Left cardiac atrium (tissue), 4 donors: ENCODE results near the gene SUN2. TPM values are rescaled to one million over a fixed set of nuclear protein-coding genes. Genes with fewer than 3 reads are reported as not detected.

Source experiments
- ATAC-seq, 2 donors: fragments of 200-7000 bp; cut with Tn5 transposase; one replicate each; pipeline ENCODE4 v1.9.1; 2020; ENCODE audit warnings: mild to moderate bottlenecking in 2 of 2, moderate library complexity in 2 of 2
- DNase-seq: peaks from one replicate; pipeline ENCODE4 v3.0.0-alpha.2; 2020
- intact Hi-C, 2 donors: fragments of 100-400 bp; cut with DNase I; formaldehyde crosslinking; loops; one replicate each; pipeline versions ENCODE4 v1.14.1 to v1.15.1; 2022 to 2023
- total RNA-seq, 2 donors: library from RNA; stranded (reverse); fragmentation: NEBNext Ultra II Directional; extraction: Animal tissue kit (Norgen Biotek cat#: 25700); gene quantifications; one replicate each; pipeline ENCODE4 v1.2.1, GENCODE V29; 2021
- donor health status: DM: no; HTN: yes; CAD: no.
- donor health status: DM: no; HTN: yes; CAD: no; lungs with severe emphysema.
- donor health status: DM: yes; HTN: yes; CAD: no.
- donor health status: Dilated cardiomyopathy.

The SUN2 gene
- total RNA-seq, 2 donors from 2014 or later = 109 to 133 TPM

- ATAC-seq (no peak), DNase-seq (no peak)
- intact Hi-C loops = no loop called here
These were observed 47.8 kb downstream of the SUN2 start for GRCh38 chr22:38707984-38708383.

- intact Hi-C loops = no loop called here
- ATAC-seq (no peak), DNase-seq (no peak)
These were observed 48.5 kb downstream of the SUN2 start for GRCh38 chr22:38707346-38707745.

GRCh38 chr22:38706901-38707195 is 49.0 kb downstream of the SUN2 start:
- no peak for ATAC-seq
- intact Hi-C loops = no loop called here
- DNase-seq = no peak

- ATAC-seq = peak; percentile 3 to 21
- intact Hi-C loops = no loop called here
- peak; percentile 53 for DNase-seq
These were observed 49.5 kb downstream of the SUN2 start for GRCh38 chr22:38706101-38706900.

DNA sequence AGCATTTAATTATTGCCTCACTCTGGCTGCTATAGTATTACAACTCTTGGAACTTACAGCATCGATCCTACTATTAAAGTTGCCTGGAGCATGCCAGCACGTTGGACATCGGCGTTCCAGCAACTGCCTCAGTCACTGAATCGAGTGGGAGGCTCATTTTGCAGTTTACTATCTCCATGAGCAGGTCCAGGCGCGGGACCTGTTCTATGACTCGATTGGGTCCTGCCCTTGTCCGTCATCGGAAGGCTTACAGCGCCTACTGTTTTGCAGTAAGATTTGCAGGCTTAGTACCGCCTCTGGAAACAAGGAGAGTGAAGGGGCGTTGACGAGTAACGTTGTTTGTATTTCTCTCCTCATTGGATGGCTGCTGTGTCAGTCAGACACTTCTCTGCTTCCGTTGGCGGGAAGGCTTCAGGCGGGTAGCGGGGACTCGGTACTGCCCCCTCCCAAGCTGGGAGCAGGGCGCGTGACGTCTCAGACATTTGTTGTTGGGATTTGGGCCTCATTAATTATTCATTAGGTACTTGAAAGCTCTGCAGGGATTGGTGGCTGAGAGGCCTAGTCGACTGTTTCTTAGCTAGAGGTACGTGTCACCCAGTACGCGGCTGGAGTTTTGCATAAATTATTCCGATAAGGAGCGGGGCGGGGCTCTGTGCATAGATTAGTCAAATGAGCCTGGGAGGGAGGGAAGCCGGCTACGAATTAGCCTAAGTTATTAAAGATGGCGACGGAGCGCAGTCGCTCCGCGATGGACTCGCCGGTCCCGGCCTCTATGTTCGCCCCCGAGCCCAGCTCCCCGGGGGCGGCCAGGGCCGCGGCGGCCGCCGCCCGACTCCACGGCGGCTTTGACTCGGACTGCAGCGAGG is 50.3 kb downstream of the SUN2 start, which contains the start of gene GTPBP1:
Gene GTPBP1, plus strand, starts transcription at position 710 of the 866 bp plus-strand sequence. Its CDS starts 12 bp downstream, at position 722.
- ATAC-seq = peak; percentile 88 to 91
- peak; percentile 98 for DNase-seq
- intact Hi-C loops = no loop called here

DNA sequence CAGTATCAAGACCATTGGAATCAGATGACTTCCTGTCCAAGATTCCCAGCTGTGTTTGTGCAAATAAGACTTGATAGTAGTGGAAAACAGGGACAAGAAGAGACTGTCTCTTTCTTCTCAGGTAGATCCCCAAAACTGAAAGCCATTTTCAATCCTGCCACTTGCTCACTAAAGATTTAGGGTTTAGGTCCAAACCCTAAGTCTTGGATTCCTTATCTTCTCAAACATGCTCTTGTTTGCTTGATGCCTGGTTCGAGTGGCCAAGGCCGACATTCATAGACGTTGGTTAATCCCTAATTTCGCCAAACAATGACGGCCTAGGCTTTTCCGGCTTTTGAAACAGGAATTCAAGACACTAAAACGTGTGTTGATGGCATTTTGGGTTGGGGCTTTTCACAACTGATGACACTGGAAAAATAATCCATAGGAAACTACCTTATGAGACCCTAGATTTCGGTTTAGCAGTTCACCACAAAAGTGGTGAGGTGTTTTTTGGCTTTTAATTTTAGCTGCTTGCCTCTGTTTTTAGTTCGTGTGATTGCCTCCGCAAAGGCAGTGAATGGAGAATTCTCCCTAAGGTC is 51.1 kb downstream of the SUN2 start:
- intact Hi-C loops = no loop called here
- DNase-seq (no peak), ATAC-seq (no peak)

DNA sequence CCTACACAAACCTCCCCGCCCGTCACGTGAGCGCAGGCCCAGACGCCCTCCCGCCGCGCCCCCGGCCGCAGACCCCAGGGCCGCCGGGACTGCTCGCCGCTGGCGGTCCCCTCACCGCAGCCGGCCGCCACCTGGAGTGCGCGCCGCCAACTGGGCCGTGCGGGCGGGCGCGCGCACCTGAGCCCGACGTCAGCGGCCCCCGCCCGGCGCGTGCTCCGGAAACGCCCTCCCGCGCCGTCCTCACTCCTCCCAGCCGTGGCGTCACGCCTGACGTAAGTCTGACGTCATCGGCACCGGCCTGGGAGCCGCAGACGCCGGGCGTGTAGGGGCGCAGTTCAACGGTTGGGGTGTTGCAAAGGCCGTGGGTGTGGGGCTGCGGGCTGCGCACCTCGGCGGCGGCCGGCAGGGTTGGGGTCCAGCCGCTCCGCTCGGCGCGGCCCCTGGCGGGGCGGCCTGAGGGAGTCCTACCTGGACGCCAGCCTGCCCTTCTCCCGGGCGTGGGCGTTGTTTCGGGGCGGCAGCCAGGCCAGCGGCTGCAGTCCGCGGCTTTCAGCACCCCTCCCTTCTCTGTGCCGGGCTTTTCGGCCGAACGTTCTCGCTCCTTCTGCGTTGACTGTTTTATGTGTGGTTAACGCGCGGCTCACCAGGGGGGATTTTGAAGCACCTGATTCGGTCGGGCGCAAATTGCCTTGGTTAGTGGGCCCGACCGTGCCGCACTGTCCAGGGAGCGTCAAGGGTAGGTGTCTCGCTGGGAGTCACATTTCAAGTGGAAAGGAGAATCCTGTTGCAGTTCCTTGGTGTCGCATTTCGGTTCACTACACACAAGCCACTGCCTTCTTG is 54.8 kb downstream of the SUN2 start, which contains the start of gene JOSD1:
Gene JOSD1, minus strand, starts transcription at position 155 of the 840 bp plus-strand sequence. CDS start 956 bp downstream, outside the sequence.
- intact Hi-C loops = no loop called here
- peak; percentile 96 for DNase-seq
- ATAC-seq = peak; percentile 56 to 73

GRCh38 chr22:38700270-38700788 is 55.5 kb downstream of the SUN2 start:
- peak; percentile 83 for DNase-seq
- intact Hi-C loops = no loop called here
- peak; percentile 48 to 59 for ATAC-seq

- no peak for DNase-seq
- ATAC-seq = no peak
- intact Hi-C loops = no loop called here
These were observed 56.0 kb downstream of the SUN2 start for GRCh38 chr22:38699784-38700183.

DNA sequence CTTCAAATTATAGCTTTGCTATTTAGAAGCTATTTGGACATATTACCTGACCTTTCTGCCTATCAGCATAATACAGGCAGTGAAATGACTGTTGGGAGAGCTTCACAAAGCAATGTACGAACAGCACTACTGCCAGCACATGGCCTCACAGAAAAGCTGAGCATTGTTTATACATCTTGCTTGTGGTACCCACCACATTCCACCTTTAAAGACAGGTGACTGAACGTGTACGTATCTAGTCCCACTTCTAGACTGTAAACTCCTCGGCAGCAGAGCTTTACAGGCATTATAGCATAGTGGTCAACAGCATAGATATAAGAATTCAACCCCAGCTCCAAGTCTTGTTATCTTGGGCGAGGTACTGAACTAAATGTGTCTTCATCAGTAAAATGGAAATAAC is 56.7 kb downstream of the SUN2 start:
- ATAC-seq (no peak), DNase-seq (no peak)
- intact Hi-C loops = no loop called here

DNA sequence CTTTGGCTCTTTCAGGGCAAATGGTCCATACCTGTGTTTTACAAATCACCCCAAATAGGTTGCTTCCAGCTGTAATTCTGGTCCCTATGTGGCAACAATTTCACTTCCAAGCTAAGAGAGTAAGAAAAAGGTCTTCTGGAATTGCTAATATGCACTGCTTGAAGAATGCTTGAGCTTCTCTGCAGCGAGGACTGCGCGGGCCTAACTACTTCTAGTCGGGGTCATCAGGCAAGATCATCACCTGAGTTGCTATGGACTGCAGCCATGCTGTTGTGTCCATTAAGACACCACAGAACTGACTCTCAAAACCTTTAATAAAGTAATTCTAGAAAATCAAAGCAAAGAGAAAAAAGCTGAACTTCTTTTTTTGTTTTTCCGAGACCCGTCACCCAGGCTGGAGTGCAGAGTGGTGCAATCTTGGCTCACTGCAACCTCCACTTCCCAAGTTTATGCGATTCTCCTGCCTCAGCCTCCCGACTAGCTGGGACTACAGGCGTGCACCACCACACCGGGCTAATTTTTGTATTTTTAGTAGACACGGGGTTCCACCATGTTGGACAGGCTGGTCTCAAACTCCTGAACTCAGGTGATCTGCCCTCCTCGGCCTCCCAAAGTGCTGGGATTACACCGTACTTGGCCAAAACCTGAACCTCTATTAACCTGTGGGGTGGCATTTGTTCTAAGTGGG is 57.2 kb downstream of the SUN2 start:
- DNase-seq = no peak

GRCh38 chr22:38697425-38698089 is 58.2 kb downstream of the SUN2 start:
- intact Hi-C loops = no loop called here
- ATAC-seq (peak in 1 of 2 donors; percentile 4), DNase-seq (peak; percentile 61)

More for the DNA sequence above, 57.2 kb downstream of the SUN2 start:
- intact Hi-C loops = no loop called here
- no peak for ATAC-seq

DNA sequence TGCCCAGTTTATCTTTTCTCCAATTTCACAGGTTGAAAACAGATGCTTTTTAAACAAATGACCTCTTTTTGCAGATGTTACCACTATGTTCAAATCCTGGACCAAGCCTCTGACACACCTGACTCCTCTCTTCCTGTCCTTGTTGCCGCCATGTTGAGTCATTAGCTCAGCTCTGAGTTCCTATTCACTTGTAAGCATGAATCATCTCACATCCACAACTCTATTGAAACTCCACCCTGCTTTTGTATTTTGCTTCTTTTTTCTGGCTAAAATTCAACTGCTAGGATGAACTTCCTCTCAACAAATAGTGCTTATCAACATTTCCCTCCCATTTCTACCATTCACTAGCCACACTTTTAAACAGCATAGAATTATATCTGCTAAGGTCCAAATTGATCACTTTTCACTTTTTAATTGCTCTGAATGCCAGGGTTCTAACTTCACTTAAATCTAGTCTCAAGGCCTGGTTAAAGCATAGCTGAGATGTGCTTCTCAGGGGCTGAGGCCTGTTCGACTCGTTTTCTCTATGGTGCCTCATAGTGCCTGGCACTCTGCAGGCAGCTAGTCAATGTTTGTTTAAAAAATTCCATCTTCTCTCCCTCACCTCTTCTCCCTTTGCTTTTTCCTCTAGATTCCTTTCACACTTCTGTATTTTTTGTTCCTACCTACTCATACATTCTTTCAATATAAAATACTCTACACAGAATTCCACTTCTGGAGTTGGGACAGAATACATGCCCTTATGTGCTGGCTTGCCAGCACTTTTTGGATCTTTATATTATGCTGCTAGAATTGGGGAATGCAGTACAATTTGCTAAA is 59.0 kb downstream of the SUN2 start:
- DNase-seq (no peak), ATAC-seq (peak in 1 of 2 donors; percentile 36)

GRCh38 chr22:38694940-38695339 is 60.9 kb downstream of the SUN2 start:
- intact Hi-C loops = no loop called here
- DNase-seq = no peak
- no peak for ATAC-seq

More for the DNA sequence above, 59.0 kb downstream of the SUN2 start:
- intact Hi-C loops = no loop called here

DNA sequence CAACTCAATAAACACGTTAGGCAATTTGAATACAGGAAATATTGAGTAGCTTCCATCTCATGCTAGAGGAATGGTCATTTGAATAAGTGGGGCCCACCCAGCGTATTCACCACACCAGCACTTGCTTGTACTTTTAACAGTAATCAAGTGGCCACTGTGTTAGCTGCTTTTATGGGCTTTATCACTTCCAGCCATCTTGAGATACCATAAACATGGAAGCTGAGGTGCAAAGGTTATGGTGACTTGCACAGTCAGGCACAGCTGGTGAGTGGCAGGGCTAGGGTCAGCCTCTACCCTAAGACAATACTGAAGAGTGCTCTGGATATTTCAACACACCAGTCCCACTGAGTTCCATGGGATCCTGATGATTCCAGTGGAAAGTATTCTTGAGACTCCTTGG is 61.7 kb downstream of the SUN2 start:
- DNase-seq (no peak), ATAC-seq (no peak)
- intact Hi-C loops = no loop called here

DNA sequence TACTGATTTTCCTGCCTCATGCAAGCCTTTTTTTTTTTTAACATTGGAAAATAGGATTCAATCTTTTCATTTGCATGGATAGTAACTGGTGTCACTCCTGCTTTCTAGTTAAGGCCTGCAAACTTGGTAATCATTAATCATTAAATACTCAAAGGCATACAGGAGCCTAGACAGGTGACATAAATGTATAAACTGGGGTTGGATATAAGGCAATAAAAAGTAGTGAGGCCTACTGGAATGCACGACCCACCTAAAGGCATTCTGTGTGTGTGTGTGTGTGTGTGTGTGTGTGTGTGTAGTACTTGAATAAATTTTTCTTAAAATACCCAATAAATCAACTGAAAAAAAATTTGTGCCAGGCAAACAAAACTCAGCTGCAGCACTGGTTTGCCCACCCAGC is 66.1 kb downstream of the SUN2 start:
- no peak for DNase-seq
- no peak for ATAC-seq
- intact Hi-C loops = no loop called here

- no peak for ATAC-seq
- intact Hi-C loops = no loop called here
- no peak for DNase-seq
These were observed 70.0 kb downstream of the SUN2 start for GRCh38 chr22:38685761-38686160.
